HG02840 (cell line): Measurements from ENCODE around the gene VIM.
A peak's percentile ranks its signal among the peaks of the same experiment; 100 is the strongest.

ENCODE experiments used
- ATAC-seq: cut with Tn5 transposase; IDR thresholded peaks from one replicate; pipeline ENCODE4 v1.9.1; 2021; ENCODE audit warnings: mild to moderate bottlenecking, moderate library complexity, moderate number of reproducible peaks; ENCODE audit not compliant: unreplicated experiment, low FRiP score

The VIM gene

GRCh38 chr10:17209302-17209701 is 18.7 kb upstream of the VIM start:
- ATAC-seq = no peak

- ATAC-seq = no peak
Observed at GRCh38 chr10:17209881-17210280, 18.2 kb upstream of the VIM start.

- ATAC-seq = no peak
Observed at GRCh38 chr10:17210361-17210760, 17.7 kb upstream of the VIM start.

- no peak for ATAC-seq
Observed at GRCh38 chr10:17212802-17213221, 15.2 kb upstream of the VIM start.

GRCh38 chr10:17213646-17214349 is 14.2 kb upstream of the VIM start:
- ATAC-seq = no peak

GRCh38 chr10:17214526-17214925 is 13.5 kb upstream of the VIM start:
- ATAC-seq = no peak

GRCh38 chr10:17214971-17215781 is 12.9 kb upstream of the VIM start:
- ATAC-seq = no peak

- ATAC-seq = no peak
Observed at GRCh38 chr10:17215782-17216122, 12.3 kb upstream of the VIM start.

GRCh38 chr10:17216217-17216900 is 11.7 kb upstream of the VIM start:
- peak; percentile 99 for ATAC-seq

- no peak for ATAC-seq
Observed at GRCh38 chr10:17216901-17217395, 11.1 kb upstream of the VIM start.

- no peak for ATAC-seq
Observed at GRCh38 chr10:17217631-17218232, 10.3 kb upstream of the VIM start.

- no peak for ATAC-seq
Observed at GRCh38 chr10:17219024-17219423, 9.0 kb upstream of the VIM start.

- ATAC-seq = no peak
Observed at GRCh38 chr10:17220652-17221100, 7.4 kb upstream of the VIM start.

GRCh38 chr10:17222329-17222728 is 5.7 kb upstream of the VIM start:
- ATAC-seq = no peak

- ATAC-seq = no peak
Observed at GRCh38 chr10:17225808-17226207, 2.2 kb upstream of the VIM start.

GRCh38 chr10:17226891-17227303 is 1.1 kb upstream of the VIM start:
- ATAC-seq = no peak

GRCh38 chr10:17227367-17228090 is 512 bp upstream of the VIM start:
- peak; percentile 29 for ATAC-seq

- peak; percentile 12 for ATAC-seq
Observed at GRCh38 chr10:17229016-17229716, 1.1 kb downstream of the VIM start.

- ATAC-seq = no peak
Observed at GRCh38 chr10:17229717-17229966, 1.6 kb downstream of the VIM start.
